Vagina (tissue), 2 donors: Measurements from ENCODE around the gene ZNF808.

Experiments used
- CTCF ChIP-seq, 3 experiments: fragments of 450-650 bp in 2 of 3; fragments of 200-600 bp in 1 of 3; sonication (generic) in 1 of 3; IDR thresholded peaks; one replicate each; pipeline ENCODE4 v1.5.1; 2017 to 2019; ENCODE audit warnings: antibody characterized with exemption in 3 of 3, mild to moderate bottlenecking in 2 of 3, moderate library complexity in 2 of 3
- POLR2A ChIP-seq, 2 donors: fragments of 450-650 bp; IDR thresholded peaks; one replicate each; pipeline ENCODE4 v1.6.1; 2017; ENCODE audit warnings: antibody characterized with exemption in 2 of 2, mild to moderate bottlenecking in 2 of 2, moderate library complexity in 2 of 2
- POLR2AphosphoS5 ChIP-seq, 2 donors: sonication (generic); formaldehyde crosslinking; IDR thresholded peaks; one replicate each; pipeline ENCODE4 v1.9.0; 2017; ENCODE audit warnings: antibody characterized with exemption in 2 of 2, mild to moderate bottlenecking in 2 of 2, low read depth in 1 of 2; ENCODE audit not compliant: insufficient read depth in 1 of 2

DNA sequence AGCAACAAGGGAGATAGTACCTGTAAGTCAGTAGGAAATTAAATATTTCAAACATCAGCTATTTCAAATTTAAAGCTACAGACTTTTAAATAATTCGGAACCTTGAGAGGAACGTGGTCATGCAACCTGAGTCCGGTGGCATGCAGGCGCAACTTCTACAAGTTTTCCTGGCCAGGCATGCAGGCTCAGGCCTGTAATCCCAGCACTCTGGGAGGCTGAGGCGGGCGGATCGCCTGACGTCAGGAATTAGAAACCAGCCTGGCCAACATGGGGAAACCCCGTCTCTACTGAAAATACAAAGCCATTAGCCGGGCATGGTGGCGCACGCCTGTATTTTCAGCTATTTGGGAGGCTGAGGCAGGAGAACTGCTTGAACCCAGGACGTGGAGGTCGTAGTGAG lies 40.5 kb downstream of the ZNF808 start:
- TF ChIP-seq CTCF (IDR thresholded peaks at IDR 0.05) (no peak), POLR2A (IDR thresholded peaks at IDR 0.05) (no peak), POLR2AphosphoS5 (IDR thresholded peaks at IDR 0.05; ENCODE audit: insufficient read depth in 1 of 2, low read depth in 1 of 2) (no peak)
